Tibial nerve (tissue), 4 donors: ENCODE measurements around the gene NCK1. TPM values are rescaled to one million over a fixed set of nuclear protein-coding genes. Genes with fewer than 3 reads are reported as not detected.

ENCODE experiments used
- DNase-seq, 2 donors: peaks; one replicate each; pipeline ENCODE4 v3.0.0-alpha.2; 2019; ENCODE audit warnings: low spot score in 2 of 2
- H3K27ac ChIP-seq, 4 donors: fragments of 200-600 bp; sonication (generic) in 3 of 4; one replicate each; pipeline ENCODE4 v1.5.1; 2017 to 2019; ENCODE audit warnings: mild to moderate bottlenecking in 1 of 4
- H3K27me3 ChIP-seq, 2 donors: fragments of 200-600 bp; sonication (generic) in 1 of 2; one replicate each; pipeline versions ENCODE4 v1.5.1 to v1.6.0; 2017 to 2019
- H3K36me3 ChIP-seq, 3 donors: fragments of 200-600 bp; sonication (generic); one replicate each; pipeline ENCODE4 v1.5.1; 2018 to 2019
- H3K4me1 ChIP-seq, 4 donors: fragments of 200-600 bp; sonication (generic) in 3 of 4; one replicate each; pipeline ENCODE4 v1.5.1; 2017 to 2019
- H3K4me3 ChIP-seq, 4 donors: fragments of 200-600 bp; sonication (generic) in 3 of 4; one replicate each; pipeline ENCODE4 v1.5.1; 2017 to 2019; ENCODE audit warnings: mild to moderate bottlenecking in 1 of 4, moderate library complexity in 1 of 4
- H3K9me3 ChIP-seq, 4 donors: fragments of 200-600 bp; sonication (generic) in 3 of 4; one replicate each; pipeline ENCODE4 v1.5.1; 2017 to 2019
- CTCF ChIP-seq, 5 experiments: fragments of 200-600 bp in 3 of 5; fragments of 450-650 bp in 2 of 5; sonication (generic) in 3 of 5; IDR thresholded peaks; one replicate each; pipeline ENCODE4 v1.5.1; 2016 to 2019; ENCODE audit warnings: antibody characterized with exemption in 5 of 5, mild to moderate bottlenecking in 3 of 5, moderate library complexity in 2 of 5
- EP300 ChIP-seq, 2 donors: sonication (generic); formaldehyde crosslinking; IDR thresholded peaks; one replicate each; pipeline ENCODE4 v1.6.1; 2017; ENCODE audit warnings: antibody characterized with exemption in 2 of 2, mild to moderate bottlenecking in 1 of 2
- POLR2A ChIP-seq, 2 donors: fragments of 450-650 bp; IDR thresholded peaks; one replicate each; pipeline ENCODE4 v1.6.1; 2017; ENCODE audit warnings: antibody characterized with exemption in 2 of 2, mild to moderate bottlenecking in 2 of 2, moderate library complexity in 2 of 2
- WGBS, 2 donors: methylation state at CpG; one replicate each; pipeline ENCODE4 v1.1.5; 2018; 5-methylcytosine and 5-hydroxymethylcytosine counted together
- total RNA-seq, 4 donors: library from RNA; depleted of rRNA; stranded (reverse); fragments of >200 nt; gene quantifications; one replicate each; pipeline ENCODE4 v1.1.0, GENCODE V29; 2016

The NCK1 gene
- total RNA-seq, 4 donors from 2014 or later, result 34.8 to 100 (median 42.2) TPM

- Histone ChIP-seq H3K36me3 (peaks cover 0 to 5% (median 0%) of the 10 kb centered on the region in 3 donors), H3K4me3 (no peak overlapping the region), H3K27me3 (no peaks in the 10 kb centered on the region), H3K9me3 (no peaks in the 10 kb centered on the region), H3K27ac (no peak overlapping the region), H3K4me1 (peaks cover 0 to 14% (median 0%) of the 10 kb centered on the region in 4 donors)
- DNase-seq, result no peak
- TF ChIP-seq CTCF (IDR thresholded peaks at IDR 0.05), result no peak
- no peak for TF ChIP-seq POLR2A (IDR thresholded peaks at IDR 0.05)
- TF ChIP-seq EP300 (IDR thresholded peaks at IDR 0.05), result no peak
Observed at GRCh38 chr3:136836511-136837156, 25.4 kb upstream of the NCK1 start.

- H3K36me3 ChIP-seq, result peaks cover 0 to 10% (median 0%) of the 10 kb centered on the region in 3 donors
- no peaks in the 10 kb centered on the region for H3K27me3 ChIP-seq
- H3K4me1 ChIP-seq, result peaks cover 0 to 14% (median 0%) of the 10 kb centered on the region in 4 donors
- H3K4me3 ChIP-seq, result no peak overlapping the region
- TF ChIP-seq CTCF (IDR thresholded peaks at IDR 0.05) (no peak), POLR2A (IDR thresholded peaks at IDR 0.05) (no peak), EP300 (IDR thresholded peaks at IDR 0.05) (no peak)
- WGBS, 2 donors, result 41 to 55% methylated on average over 1 of the region's 1 CpG
- H3K9me3 ChIP-seq, result no peaks in the 10 kb centered on the region
- H3K27ac ChIP-seq, result no peak overlapping the region
- no peak for DNase-seq
Observed at GRCh38 chr3:136838641-136839555, 23.1 kb upstream of the NCK1 start.

GRCh38 chr3:136839556-136839931, 22.5 kb upstream of the NCK1 start:
- peaks cover 0 to 14% (median 0%) of the 10 kb centered on the region in 4 donors for H3K4me1 ChIP-seq

GRCh38 chr3:136840252-136840651, 21.8 kb upstream of the NCK1 start:
- Histone ChIP-seq H3K9me3 (no peaks in the 10 kb centered on the region), H3K27me3 (no peaks in the 10 kb centered on the region), H3K36me3 (peaks cover 0 to 16% (median 0%) of the 10 kb centered on the region in 3 donors), H3K4me3 (no peak overlapping the region), H3K4me1 (peaks cover 0 to 13% (median 0%) of the 10 kb centered on the region in 4 donors), H3K27ac (no peak overlapping the region)
- no peak for DNase-seq
- 88 to 92% methylated on average over 2 of the region's 2 CpGs for WGBS, 2 donors
- no peak for TF ChIP-seq EP300 (IDR thresholded peaks at IDR 0.05)
- no peak for TF ChIP-seq CTCF (IDR thresholded peaks at IDR 0.05)
- no peak for TF ChIP-seq POLR2A (IDR thresholded peaks at IDR 0.05)

More at GRCh38 chr3:136839556-136839931, 22.5 kb upstream of the NCK1 start:
- no peak for DNase-seq
- no peak overlapping the region for H3K27ac ChIP-seq
- TF ChIP-seq EP300 (IDR thresholded peaks at IDR 0.05) (no peak), CTCF (IDR thresholded peaks at IDR 0.05) (no peak), POLR2A (IDR thresholded peaks at IDR 0.05) (no peak)
- H3K36me3 ChIP-seq, result peaks cover 0 to 16% (median 0%) of the 10 kb centered on the region in 3 donors
- no peaks in the 10 kb centered on the region for H3K27me3 ChIP-seq
- H3K9me3 ChIP-seq, result no peaks in the 10 kb centered on the region
- no peak overlapping the region for H3K4me3 ChIP-seq

- DNase-seq, result no peak
- H3K36me3 ChIP-seq, result peaks cover 0 to 21% (median 0%) of the 10 kb centered on the region in 3 donors
- 88 to 90% methylated on average over 1 of the region's 1 CpG for WGBS, 2 donors
- H3K27me3 ChIP-seq, result no peaks in the 10 kb centered on the region
- peaks cover 0 to 4% (median 0%) of the 10 kb centered on the region in 4 donors for H3K4me1 ChIP-seq
- no peak overlapping the region for H3K27ac ChIP-seq
- no peaks in the 10 kb centered on the region for H3K9me3 ChIP-seq
- no peak overlapping the region for H3K4me3 ChIP-seq
- TF ChIP-seq EP300 (IDR thresholded peaks at IDR 0.05) (no peak), POLR2A (IDR thresholded peaks at IDR 0.05) (no peak), CTCF (IDR thresholded peaks at IDR 0.05) (no peak)
Observed at GRCh38 chr3:136842294-136842693, 19.7 kb upstream of the NCK1 start.
